K562 (cell line): ENCODE results near the gene NT5DC4. TPM values are rescaled to one million over a fixed set of nuclear protein-coding genes. Genes with fewer than 3 reads are reported as not detected.

Experiments
- CEBPB ChIP-seq: fragments of 450-650 bp; IDR thresholded peaks from 2 replicates; pipeline ENCODE4 v1.6.1; 2016; ENCODE audit warnings: missing genetic modification characterization, missing compliant biosample characterization
- ELF1 ChIP-seq: fragments of 200-800 bp; sonication (Bioruptor generic); IDR thresholded peaks from 2 replicates; pipeline ENCODE4 v1.6.1; 2016; ENCODE audit warnings: missing genetic modification characterization, missing compliant biosample characterization
- ERF ChIP-seq: fragments of 450-650 bp; formaldehyde crosslinking; IDR thresholded peaks from 2 replicates; pipeline ENCODE4 v1.4.0; 2020; ENCODE audit warnings: mild to moderate bottlenecking, mixed read lengths
- ETV5 ChIP-seq: sonication (generic); formaldehyde crosslinking; IDR thresholded peaks from 2 replicates; pipeline ENCODE4 v1.4.0; 2020; ENCODE audit warnings: low read depth, mild to moderate bottlenecking, missing genetic modification reagents
- FOSL1 ChIP-seq: fragments of 200-800 bp; sonication (Bioruptor generic); conservative IDR thresholded peaks from 2 replicates; pipeline ENCODE4 v1.6.1; 2016; ENCODE audit warnings: missing genetic modification characterization, missing compliant biosample characterization
- IFI16 ChIP-seq: fragments of 250-450 bp; sonication (Bioruptor Pico); IDR thresholded peaks from 2 replicates; pipeline ENCODE4 v2.1.2; 2022; ENCODE audit warnings: mild to moderate bottlenecking, inconsistent platforms
- IRF2 ChIP-seq: sonication (generic); formaldehyde crosslinking; IDR thresholded peaks from 2 replicates; pipeline ENCODE4 v1.8.1; 2022; ENCODE audit warnings: mild to moderate bottlenecking, missing genetic modification reagents
- KLF10 ChIP-seq: fragments of 250-450 bp; sonication (Bioruptor Pico); IDR thresholded peaks from 2 replicates; pipeline ENCODE4 v1.6.1; 2021; ENCODE audit warnings: matching md5 sums
- LARP7 ChIP-seq: fragments of 450-650 bp; IDR thresholded peaks from 2 replicates; pipeline ENCODE4 v1.6.1; 2016
- MEF2D ChIP-seq: conservative IDR thresholded peaks from 2 replicates; pipeline ENCODE4 v1.6.1; 2016; ENCODE audit warnings: low read depth, missing genetic modification characterization, missing compliant biosample characterization
- NCOA4 ChIP-seq: fragments of 450-650 bp; IDR thresholded peaks from 2 replicates; pipeline ENCODE4 v1.6.1; 2018; ENCODE audit warnings: mild to moderate bottlenecking; ENCODE audit not compliant: partially characterized antibody
- NFE2L1 ChIP-seq: fragments of 450-650 bp; IDR thresholded peaks from 2 replicates; pipeline ENCODE4 v1.6.1; 2016; ENCODE audit warnings: missing genetic modification characterization, low read depth, mild to moderate bottlenecking, missing compliant biosample characterization, moderate library complexity, borderline replicate concordance
- NR2C2 ChIP-seq, 2 experiments: fragments of 200-800 bp in 1 of 2; sonication (Bioruptor generic) in 1 of 2; sonication (generic) in 1 of 2; formaldehyde crosslinking in 1 of 2; IDR thresholded peaks; 2 replicates each; pipeline versions ENCODE4 v1.6.1 to v1.8.0; 2016 to 2022; ENCODE audit warnings: mild to moderate bottlenecking in 1 of 2, missing compliant biosample characterization in 1 of 2, missing genetic modification characterization in 1 of 2, missing genetic modification reagents in 1 of 2
- PURB ChIP-seq: sonication (generic); formaldehyde crosslinking; IDR thresholded peaks from 2 replicates; pipeline ENCODE4 v1.9.0; 2021; ENCODE audit warnings: low read depth, mild to moderate bottlenecking, missing genetic modification reagents
- RBM25 ChIP-seq: fragments of 200-400 bp; formaldehyde crosslinking; IDR thresholded peaks from 2 replicates; pipeline ENCODE4 v1.6.1; 2018; ENCODE audit warnings: low read length, low read depth, moderate library complexity; ENCODE audit not compliant: severe bottlenecking
- RFX1 ChIP-seq: fragments of 450-650 bp; IDR thresholded peaks from 2 replicates; pipeline ENCODE4 v1.6.1; 2016; ENCODE audit warnings: mild to moderate bottlenecking, moderate library complexity
- SNRNP70 ChIP-seq: fragments of 200-400 bp; formaldehyde crosslinking; optimal IDR thresholded peaks from 2 replicates; pipeline ENCODE3; 2017; ENCODE audit warnings: low read depth, low read length
- TAL1 ChIP-seq: fragments of 450-650 bp; IDR thresholded peaks from 2 replicates; pipeline ENCODE4 v1.6.1; 2016; ENCODE audit warnings: mild to moderate bottlenecking
- TEAD1 ChIP-seq, 2 experiments: fragments of 450-650 bp in 1 of 2; sonication (generic) in 1 of 2; formaldehyde crosslinking; IDR thresholded peaks; 2 replicates each; pipeline versions ENCODE4 v1.4.0 to v1.8.0; 2020 to 2022; ENCODE audit warnings: mild to moderate bottlenecking in 2 of 2, missing genetic modification reagents in 1 of 2
- TGIF2 ChIP-seq: sonication (generic); formaldehyde crosslinking; IDR thresholded peaks from 2 replicates; pipeline ENCODE4 v1.8.1; 2022; ENCODE audit warnings: mild to moderate bottlenecking, missing genetic modification reagents, moderate library complexity
- ZNF316 ChIP-seq: fragments of 450-650 bp; IDR thresholded peaks from 2 replicates; pipeline ENCODE4 v1.6.1; 2016
- ZNF431 ChIP-seq: sonication (generic); formaldehyde crosslinking; IDR thresholded peaks from 2 replicates; pipeline ENCODE4 v1.8.0; 2022; ENCODE audit warnings: mild to moderate bottlenecking, missing genetic modification reagents
- ZNF436 ChIP-seq: fragments of 250-450, 450-650 bp; sonication (Bioruptor Pico); formaldehyde crosslinking; IDR thresholded peaks from 2 replicates; pipeline ENCODE4 v1.7.0; 2020; ENCODE audit warnings: mild to moderate bottlenecking
- polyA plus RNA-seq, 8 experiments: library from polyadenylated mRNA; depleted of rRNA in 4 of 8; stranded (reverse) in 5 of 8; unstranded in 3 of 8; fragments of >200 nt; fragmentation: Nextera tagmentation in 2 of 8; fragmentation: Illumina TruSeq in 1 of 8; extraction: Ambion mirVana in 2 of 8; extraction: Trizol in 1 of 8; gene quantifications; 2 replicates each; pipeline versions ENCODE4 v1.2.1 to v1.2.3, GENCODE V29; 2011 to 2014; ENCODE audit warnings: inconsistent platforms in 1 of 8, missing spikeins in 1 of 8
- total RNA-seq, 7 experiments: library from RNA; depleted of rRNA in 6 of 7; stranded (reverse); fragments of >200 nt in 6 of 7; fragmentation: Illumina TruSeq in 2 of 7; extraction: Trizol in 2 of 7; gene quantifications; 2 replicates each; pipeline versions ENCODE4 v1.2.1 to v1.2.3, GENCODE V29; 2011 to 2021; ENCODE audit warnings: low replicate concordance in 1 of 7
- TF ChIP-seq, protein P1 (sequence below), 3 experiments: IDR thresholded peaks in 2 of 3; conservative IDR thresholded peaks in 1 of 3; 2 replicates each; pipeline ENCODE4 v1.5.1; 2011 to 2012; ENCODE audit warnings: low read length in 3 of 3, mild to moderate bottlenecking in 3 of 3, control low read depth in 2 of 3, improper control_type of control experiment in 1 of 3, inconsistent platforms in 1 of 3, low read depth in 1 of 3, mixed read lengths in 1 of 3, moderate library complexity in 1 of 3; ENCODE audit not compliant: insufficient read depth in 2 of 3
- TF ChIP-seq, protein P2 (sequence below): sonication (generic); formaldehyde crosslinking; IDR thresholded peaks from 2 replicates; pipeline ENCODE4 v1.8.1; 2023; ENCODE audit warnings: mild to moderate bottlenecking, missing genetic modification reagents, moderate library complexity
- TF ChIP-seq, protein P3 (sequence below): fragments of 200-800 bp; sonication (Bioruptor generic); IDR thresholded peaks from 2 replicates; pipeline ENCODE4 v1.6.1; 2017; ENCODE audit warnings: missing genetic modification characterization, missing compliant biosample characterization
- TF ChIP-seq, protein P4 (sequence below), 2 experiments: fragments of 250-450 bp in 1 of 2; fragments of 450-650 bp in 1 of 2; sonication (Bioruptor Pico) in 1 of 2; IDR thresholded peaks; 2 replicates each; pipeline versions ENCODE4 v1.6.1 to v1.8.0; 2016 to 2021; ENCODE audit warnings: mild to moderate bottlenecking in 2 of 2, moderate library complexity in 2 of 2, missing compliant biosample characterization in 1 of 2, missing genetic modification characterization in 1 of 2

The NT5DC4 gene
- total and polyA plus RNA-seq, 9 of the 15 experiments (the other 6 are each of a cell fraction or from before 2014, with no cell fraction given) = 0.44 to 6.9 (median 2.5) TPM

DNA sequence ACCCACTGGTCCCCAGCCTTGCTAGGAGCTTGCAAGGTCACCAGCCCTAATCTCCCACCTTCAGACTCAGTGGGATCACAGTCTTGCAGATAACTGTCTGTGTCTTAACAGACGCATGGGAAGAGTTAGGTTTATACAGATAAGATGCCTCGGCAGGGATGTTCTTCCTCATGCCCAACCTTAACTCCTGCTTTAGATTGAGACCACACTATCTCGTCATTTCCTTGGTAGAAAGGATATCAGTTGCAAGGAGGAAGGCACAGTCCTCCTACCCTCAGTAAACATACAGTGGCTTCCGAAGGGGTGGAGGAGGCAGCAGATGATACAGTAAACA, 7.2 kb downstream of the NT5DC4 start (continued):
- TF ChIP-seq NCOA4 (no peak), ZNF316 (no peak), RFX1 (no peak), RBM25 (no peak), SNRNP70 (no peak), NFE2L1 (tag) (no peak), IRF2 (CRISPR knock-in tag) (no peak), ZNF431 (CRISPR knock-in tag) (no peak), KLF10 (CRISPR knock-in tag) (no peak), ETV5 (CRISPR knock-in tag) (no peak), NR2C2 (CRISPR knock-in tag; IDR thresholded peaks at IDR 0.05) (no peak), NR2C2 (tag; IDR thresholded peaks at IDR 0.05) (no peak), PURB (CRISPR knock-in tag) (no peak), TEAD1 (CRISPR knock-in tag; IDR thresholded peaks at IDR 0.05) (0 out of 4 replicates have a peak, but pooled peaks of 1 of the 2 experiments have one; percentile 30), TAL1 (peak; percentile 74), MEF2D (no peak), FOSL1 (tag) (no peak; the same call in 1 of the 2 replicates), TGIF2 (CRISPR knock-in tag) (no peak), LARP7 (no peak), CEBPB (tag) (no peak), ZNF436 (CRISPR knock-in tag) (no peak), IFI16 (CRISPR knock-in tag) (no peak), ELF1 (tag) (no peak), ERF (CRISPR knock-in tag) (no peak)
- TF ChIP-seq, protein P1, sequence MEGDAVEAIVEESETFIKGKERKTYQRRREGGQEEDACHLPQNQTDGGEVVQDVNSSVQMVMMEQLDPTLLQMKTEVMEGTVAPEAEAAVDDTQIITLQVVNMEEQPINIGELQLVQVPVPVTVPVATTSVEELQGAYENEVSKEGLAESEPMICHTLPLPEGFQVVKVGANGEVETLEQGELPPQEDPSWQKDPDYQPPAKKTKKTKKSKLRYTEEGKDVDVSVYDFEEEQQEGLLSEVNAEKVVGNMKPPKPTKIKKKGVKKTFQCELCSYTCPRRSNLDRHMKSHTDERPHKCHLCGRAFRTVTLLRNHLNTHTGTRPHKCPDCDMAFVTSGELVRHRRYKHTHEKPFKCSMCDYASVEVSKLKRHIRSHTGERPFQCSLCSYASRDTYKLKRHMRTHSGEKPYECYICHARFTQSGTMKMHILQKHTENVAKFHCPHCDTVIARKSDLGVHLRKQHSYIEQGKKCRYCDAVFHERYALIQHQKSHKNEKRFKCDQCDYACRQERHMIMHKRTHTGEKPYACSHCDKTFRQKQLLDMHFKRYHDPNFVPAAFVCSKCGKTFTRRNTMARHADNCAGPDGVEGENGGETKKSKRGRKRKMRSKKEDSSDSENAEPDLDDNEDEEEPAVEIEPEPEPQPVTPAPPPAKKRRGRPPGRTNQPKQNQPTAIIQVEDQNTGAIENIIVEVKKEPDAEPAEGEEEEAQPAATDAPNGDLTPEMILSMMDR (IDR thresholded peaks at IDR 0.05 in 2 of 3, conservative IDR thresholded peaks at IDR 0.05 in 1 of 3; ENCODE audit: insufficient read depth in 2 of 3, low read depth in 1 of 3, low read length in 3 of 3) = no peak
- TF ChIP-seq, protein P2, sequence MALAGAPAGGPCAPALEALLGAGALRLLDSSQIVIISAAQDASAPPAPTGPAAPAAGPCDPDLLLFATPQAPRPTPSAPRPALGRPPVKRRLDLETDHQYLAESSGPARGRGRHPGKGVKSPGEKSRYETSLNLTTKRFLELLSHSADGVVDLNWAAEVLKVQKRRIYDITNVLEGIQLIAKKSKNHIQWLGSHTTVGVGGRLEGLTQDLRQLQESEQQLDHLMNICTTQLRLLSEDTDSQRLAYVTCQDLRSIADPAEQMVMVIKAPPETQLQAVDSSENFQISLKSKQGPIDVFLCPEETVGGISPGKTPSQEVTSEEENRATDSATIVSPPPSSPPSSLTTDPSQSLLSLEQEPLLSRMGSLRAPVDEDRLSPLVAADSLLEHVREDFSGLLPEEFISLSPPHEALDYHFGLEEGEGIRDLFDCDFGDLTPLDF (CRISPR knock-in tag) = no peak
- TF ChIP-seq, protein P3, sequence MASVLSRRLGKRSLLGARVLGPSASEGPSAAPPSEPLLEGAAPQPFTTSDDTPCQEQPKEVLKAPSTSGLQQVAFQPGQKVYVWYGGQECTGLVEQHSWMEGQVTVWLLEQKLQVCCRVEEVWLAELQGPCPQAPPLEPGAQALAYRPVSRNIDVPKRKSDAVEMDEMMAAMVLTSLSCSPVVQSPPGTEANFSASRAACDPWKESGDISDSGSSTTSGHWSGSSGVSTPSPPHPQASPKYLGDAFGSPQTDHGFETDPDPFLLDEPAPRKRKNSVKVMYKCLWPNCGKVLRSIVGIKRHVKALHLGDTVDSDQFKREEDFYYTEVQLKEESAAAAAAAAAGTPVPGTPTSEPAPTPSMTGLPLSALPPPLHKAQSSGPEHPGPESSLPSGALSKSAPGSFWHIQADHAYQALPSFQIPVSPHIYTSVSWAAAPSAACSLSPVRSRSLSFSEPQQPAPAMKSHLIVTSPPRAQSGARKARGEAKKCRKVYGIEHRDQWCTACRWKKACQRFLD (CRISPR knock-in tag) = no peak
- TF ChIP-seq, protein P4, sequence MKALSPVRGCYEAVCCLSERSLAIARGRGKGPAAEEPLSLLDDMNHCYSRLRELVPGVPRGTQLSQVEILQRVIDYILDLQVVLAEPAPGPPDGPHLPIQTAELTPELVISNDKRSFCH (CRISPR knock-in tag; IDR thresholded peaks at IDR 0.05) = no peak
- TF ChIP-seq, protein P4 (tag; IDR thresholded peaks at IDR 0.05) = no peak
